GM23338 (cell line): ENCODE results near the gene NTPCR.

Experiments used
- EZH2 ChIP-seq: fragments of 200-600 bp; sonication (generic); IDR thresholded peaks from one replicate; pipeline ENCODE4 v1.8.0; 2017; ENCODE audit warnings: antibody characterized with exemption, mild to moderate bottlenecking, low read depth; ENCODE audit not compliant: unreplicated experiment
- EZH2phosphoT487 ChIP-seq: fragments of 200-600 bp; sonication (generic); IDR thresholded peaks from one replicate; pipeline ENCODE4 v1.8.1; 2018; ENCODE audit warnings: antibody characterized with exemption; ENCODE audit not compliant: unreplicated experiment
- POLR2AphosphoS5 ChIP-seq: IDR thresholded peaks from 2 replicates; pipeline ENCODE4 v1.6.1; 2016; ENCODE audit warnings: antibody characterized with exemption, low read depth
- ZNF114 ChIP-seq: fragments of 250-450 bp; sonication (Bioruptor Pico); IDR thresholded peaks from 2 replicates; pipeline ENCODE4 v1.5.0; 2020; ENCODE audit warnings: mild to moderate bottlenecking, moderate library complexity
- TF ChIP-seq, protein P1 (sequence below): IDR thresholded peaks from one replicate; pipeline ENCODE4 v1.6.1; 2018; ENCODE audit warnings: antibody characterized with exemption; ENCODE audit not compliant: unreplicated experiment
- TF ChIP-seq, protein P2 (sequence below), 2 experiments: fragments of 200-600 bp in 1 of 2; sonication (generic) in 1 of 2; conservative IDR thresholded peaks; 2 replicates each; pipeline versions ENCODE4 v1.5.1 to v1.6.1; 2016 to 2017; ENCODE audit warnings: antibody characterized with exemption in 2 of 2, low read depth in 2 of 2, mild to moderate bottlenecking in 2 of 2, moderate library complexity in 1 of 2

DNA sequence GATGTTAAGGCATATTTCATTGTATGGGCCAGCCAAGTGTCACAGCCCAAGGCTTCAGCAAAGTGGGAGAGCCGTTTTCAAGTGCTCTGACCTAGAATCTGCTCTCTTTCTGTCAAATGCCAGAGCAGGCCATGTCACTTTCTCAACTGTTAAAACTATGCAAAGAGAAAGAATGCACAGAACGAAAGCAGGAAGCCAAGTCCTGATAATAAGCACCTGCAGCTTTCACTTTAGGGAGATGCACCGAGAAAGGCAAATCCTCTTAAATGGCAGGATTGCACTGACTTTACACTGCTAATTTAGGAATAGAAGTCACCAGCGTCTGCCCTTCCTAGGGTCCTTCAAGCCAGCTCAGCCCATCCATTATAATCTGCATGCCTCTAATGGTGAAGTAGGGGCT, 49.2 kb upstream of the NTPCR start:
- TF ChIP-seq, protein P1, sequence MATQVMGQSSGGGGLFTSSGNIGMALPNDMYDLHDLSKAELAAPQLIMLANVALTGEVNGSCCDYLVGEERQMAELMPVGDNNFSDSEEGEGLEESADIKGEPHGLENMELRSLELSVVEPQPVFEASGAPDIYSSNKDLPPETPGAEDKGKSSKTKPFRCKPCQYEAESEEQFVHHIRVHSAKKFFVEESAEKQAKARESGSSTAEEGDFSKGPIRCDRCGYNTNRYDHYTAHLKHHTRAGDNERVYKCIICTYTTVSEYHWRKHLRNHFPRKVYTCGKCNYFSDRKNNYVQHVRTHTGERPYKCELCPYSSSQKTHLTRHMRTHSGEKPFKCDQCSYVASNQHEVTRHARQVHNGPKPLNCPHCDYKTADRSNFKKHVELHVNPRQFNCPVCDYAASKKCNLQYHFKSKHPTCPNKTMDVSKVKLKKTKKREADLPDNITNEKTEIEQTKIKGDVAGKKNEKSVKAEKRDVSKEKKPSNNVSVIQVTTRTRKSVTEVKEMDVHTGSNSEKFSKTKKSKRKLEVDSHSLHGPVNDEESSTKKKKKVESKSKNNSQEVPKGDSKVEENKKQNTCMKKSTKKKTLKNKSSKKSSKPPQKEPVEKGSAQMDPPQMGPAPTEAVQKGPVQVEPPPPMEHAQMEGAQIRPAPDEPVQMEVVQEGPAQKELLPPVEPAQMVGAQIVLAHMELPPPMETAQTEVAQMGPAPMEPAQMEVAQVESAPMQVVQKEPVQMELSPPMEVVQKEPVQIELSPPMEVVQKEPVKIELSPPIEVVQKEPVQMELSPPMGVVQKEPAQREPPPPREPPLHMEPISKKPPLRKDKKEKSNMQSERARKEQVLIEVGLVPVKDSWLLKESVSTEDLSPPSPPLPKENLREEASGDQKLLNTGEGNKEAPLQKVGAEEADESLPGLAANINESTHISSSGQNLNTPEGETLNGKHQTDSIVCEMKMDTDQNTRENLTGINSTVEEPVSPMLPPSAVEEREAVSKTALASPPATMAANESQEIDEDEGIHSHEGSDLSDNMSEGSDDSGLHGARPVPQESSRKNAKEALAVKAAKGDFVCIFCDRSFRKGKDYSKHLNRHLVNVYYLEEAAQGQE, result no peak
- TF ChIP-seq, protein P2, sequence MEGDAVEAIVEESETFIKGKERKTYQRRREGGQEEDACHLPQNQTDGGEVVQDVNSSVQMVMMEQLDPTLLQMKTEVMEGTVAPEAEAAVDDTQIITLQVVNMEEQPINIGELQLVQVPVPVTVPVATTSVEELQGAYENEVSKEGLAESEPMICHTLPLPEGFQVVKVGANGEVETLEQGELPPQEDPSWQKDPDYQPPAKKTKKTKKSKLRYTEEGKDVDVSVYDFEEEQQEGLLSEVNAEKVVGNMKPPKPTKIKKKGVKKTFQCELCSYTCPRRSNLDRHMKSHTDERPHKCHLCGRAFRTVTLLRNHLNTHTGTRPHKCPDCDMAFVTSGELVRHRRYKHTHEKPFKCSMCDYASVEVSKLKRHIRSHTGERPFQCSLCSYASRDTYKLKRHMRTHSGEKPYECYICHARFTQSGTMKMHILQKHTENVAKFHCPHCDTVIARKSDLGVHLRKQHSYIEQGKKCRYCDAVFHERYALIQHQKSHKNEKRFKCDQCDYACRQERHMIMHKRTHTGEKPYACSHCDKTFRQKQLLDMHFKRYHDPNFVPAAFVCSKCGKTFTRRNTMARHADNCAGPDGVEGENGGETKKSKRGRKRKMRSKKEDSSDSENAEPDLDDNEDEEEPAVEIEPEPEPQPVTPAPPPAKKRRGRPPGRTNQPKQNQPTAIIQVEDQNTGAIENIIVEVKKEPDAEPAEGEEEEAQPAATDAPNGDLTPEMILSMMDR (conservative IDR thresholded peaks at IDR 0.05; ENCODE audit: low read depth in 2 of 2), result no peak
- TF ChIP-seq POLR2AphosphoS5 (no peak), EZH2phosphoT487 (no peak), EZH2 (no peak), ZNF114 (CRISPR knock-in tag) (no peak)
